SU-DHL-6 (cell line): ENCODE measurements around the gene RNF111.

Experiments
- H2AFZ ChIP-seq: fragments of 200-600 bp; sonication (generic); 2 replicates; pipeline ENCODE4 v1.6.1; 2014; ENCODE audit warnings: low read depth, mild to moderate bottlenecking, moderate library complexity, mixed read lengths, antibody characterized with exemption, low read length; ENCODE audit not compliant: severe bottlenecking
- H3F3A ChIP-seq: fragments of 200-600 bp; shearing (Covaris generic); 2 replicates; pipeline ENCODE4 v1.6.0; 2016; ENCODE audit warnings: antibody characterized with exemption, mild to moderate bottlenecking; ENCODE audit not compliant: insufficient read depth
- H3K27ac ChIP-seq: fragments of 200-600 bp; sonication (generic); 2 replicates; pipeline ENCODE4 v1.5.1; 2016; ENCODE audit warnings: low read depth, mild to moderate bottlenecking, low read length, moderate library complexity, mixed read lengths
- H3K27me3 ChIP-seq: fragments of 200-600 bp; sonication (generic), shearing (Covaris generic); 2 replicates; pipeline ENCODE4 v1.6.0; 2014; ENCODE audit warnings: mild to moderate bottlenecking, low read length
- H3K36me3 ChIP-seq: fragments of 200-600 bp; sonication (generic); 2 replicates; pipeline ENCODE4 v1.6.1; 2014; ENCODE audit warnings: mild to moderate bottlenecking, low read length, mixed read lengths
- H3K4me2 ChIP-seq: fragments of 300-600, 200-600 bp; shearing (Covaris generic), sonication (generic); 2 replicates; pipeline ENCODE4 v1.6.0; 2014; ENCODE audit warnings: low read length, low read depth, mild to moderate bottlenecking; ENCODE audit not compliant: poor library complexity, severe bottlenecking
- H3K4me3 ChIP-seq: fragments of 200-600 bp; sonication (generic); 2 replicates; pipeline ENCODE4 v1.5.1; 2014; ENCODE audit warnings: antibody characterized with exemption, low read length, mild to moderate bottlenecking, mixed read lengths; ENCODE audit not compliant: insufficient read depth, poor library complexity, severe bottlenecking
- H3K79me2 ChIP-seq: fragments of 200-600 bp; sonication (generic); 2 replicates; pipeline ENCODE4 v1.6.1; 2014; ENCODE audit warnings: mild to moderate bottlenecking, low read length, moderate library complexity; ENCODE audit not compliant: insufficient read depth
- H3K9ac ChIP-seq: fragments of 200-600 bp; sonication (generic); 2 replicates; pipeline ENCODE4 v1.7.0; 2014; ENCODE audit warnings: mild to moderate bottlenecking, low read length
- H3K9me2 ChIP-seq: fragments of 200-600 bp; sonication (generic); replicated peaks from 2 replicates; pipeline ENCODE4 v1.6.1; 2014; ENCODE audit warnings: low read length; ENCODE audit not compliant: insufficient read depth
- H3K9me3 ChIP-seq: fragments of 200-600 bp; sonication (generic); 2 replicates; pipeline ENCODE4 v1.6.1; 2014; ENCODE audit warnings: low read length, mixed read lengths; ENCODE audit not compliant: insufficient read depth
- H4K20me1 ChIP-seq: fragments of 200-600 bp; sonication (generic); 2 replicates; pipeline ENCODE4 v1.6.1; 2014; ENCODE audit warnings: low read depth, mild to moderate bottlenecking, antibody characterized with exemption, low read length, moderate library complexity, mixed read lengths
- CTCF ChIP-seq: fragments of 200-600 bp; sonication (generic); IDR thresholded peaks from one replicate; pipeline ENCODE4 v1.5.1; 2017; ENCODE audit warnings: antibody characterized with exemption, mild to moderate bottlenecking, low read length, moderate library complexity; ENCODE audit not compliant: insufficient read depth, poor library complexity, severe bottlenecking
- EZH2phosphoT487 ChIP-seq: fragments of 200-600 bp; sonication (generic), shearing (Covaris generic); conservative IDR thresholded peaks from 2 replicates; pipeline ENCODE4 v1.6.1; 2018; ENCODE audit warnings: mild to moderate bottlenecking, antibody characterized with exemption, low read length, moderate library complexity, mixed read lengths

RNF111 gene

GRCh38 chr15:59022188-59022587 is 34.7 kb downstream of the RNF111 start:
- Histone ChIP-seq H3K79me2 (peaks cover 51% of the 10 kb centered on the region; the same call in 1 of the 2 replicates), H3K4me2 (no peak overlapping the region), H3K36me3 (peaks cover 6% of the 10 kb centered on the region), H3K9ac (no peak overlapping the region), H4K20me1 (peaks cover 3% of the 10 kb centered on the region; the same call in 1 of the 2 replicates), H3K27me3 (no peaks in the 10 kb centered on the region), H3K27ac (no peak overlapping the region), H3K9me2 (no peaks in the 10 kb centered on the region), H3K9me3 (no peaks in the 10 kb centered on the region), H3K4me3 (no peak overlapping the region), H2AFZ (no peak overlapping the region), H3F3A (peaks cover 5% of the 10 kb centered on the region)
- TF ChIP-seq EZH2phosphoT487 = no peak
- TF ChIP-seq CTCF = no peak

- Histone ChIP-seq H3K9me2 (no peaks in the 10 kb centered on the region), H3K27ac (no peak overlapping the region), H3K27me3 (no peaks in the 10 kb centered on the region), H4K20me1 (peaks cover 7% of the 10 kb centered on the region; the same call in 1 of the 2 replicates), H3K4me2 (no peak overlapping the region), H3K79me2 (peaks cover 50% of the 10 kb centered on the region), H3K36me3 (peaks cover 15% of the 10 kb centered on the region), H3F3A (peaks cover 5% of the 10 kb centered on the region; the same call in 1 of the 2 replicates), H2AFZ (no peak overlapping the region), H3K9ac (no peak overlapping the region), H3K4me3 (no peak overlapping the region), H3K9me3 (no peaks in the 10 kb centered on the region)
- TF ChIP-seq CTCF = no peak
- TF ChIP-seq EZH2phosphoT487 = no peak
Observed at GRCh38 chr15:59026207-59026606, 38.7 kb downstream of the RNF111 start.

- TF ChIP-seq CTCF (no peak), EZH2phosphoT487 (no peak)
- Histone ChIP-seq H3K27me3 (no peaks in the 10 kb centered on the region), H3K27ac (no peak overlapping the region), H3K9me3 (no peaks in the 10 kb centered on the region), H3K4me2 (no peak overlapping the region), H3K36me3 (peaks cover 25% of the 10 kb centered on the region), H3F3A (peaks cover 5% of the 10 kb centered on the region; the same call in 1 of the 2 replicates), H3K9ac (no peak overlapping the region), H4K20me1 (peaks cover 7% of the 10 kb centered on the region; the same call in 1 of the 2 replicates), H3K79me2 (peaks cover 55% of the 10 kb centered on the region), H2AFZ (no peak overlapping the region), H3K4me3 (no peak overlapping the region), H3K9me2 (no peaks in the 10 kb centered on the region)
Observed at GRCh38 chr15:59028387-59028955, 41.0 kb downstream of the RNF111 start.
